SK-N-DZ (cell line): ENCODE results near the gene ZDHHC24.

Experiments used
- DNase-seq: peaks from one replicate; pipeline ENCODE4 v3.0.0-alpha.2; 2015; ENCODE audit warnings: low spot score

ZDHHC24 gene

DNA sequence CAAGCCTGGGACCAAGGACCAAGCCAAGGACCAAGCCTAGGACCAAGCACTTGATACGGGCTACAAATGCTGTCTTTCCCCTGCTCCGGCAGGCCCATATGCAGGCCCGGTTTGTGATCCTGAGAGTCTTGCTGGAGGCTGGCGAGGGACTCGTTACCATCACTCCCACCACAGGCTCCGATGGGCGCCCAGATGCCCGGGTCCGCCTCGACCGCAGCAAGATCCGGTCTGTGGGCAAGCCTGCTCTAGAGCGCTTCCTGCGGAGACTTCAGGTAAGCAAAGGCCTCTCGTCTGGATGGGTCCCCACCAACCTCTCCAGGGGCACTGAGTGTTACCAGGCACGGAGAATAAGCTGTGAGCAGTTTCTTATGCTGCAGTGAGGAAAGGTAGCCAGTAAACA is 48.6 kb downstream of the ZDHHC24 start:
- no peak for DNase-seq

- DNase-seq: no peak
These were observed 50.4 kb downstream of the ZDHHC24 start for GRCh38 chr11:66495401-66495854.

GRCh38 chr11:66494935-66495334 is 50.9 kb downstream of the ZDHHC24 start:
- no peak for DNase-seq

- DNase-seq: no peak
These were observed 51.4 kb downstream of the ZDHHC24 start for GRCh38 chr11:66494458-66494857.

DNA sequence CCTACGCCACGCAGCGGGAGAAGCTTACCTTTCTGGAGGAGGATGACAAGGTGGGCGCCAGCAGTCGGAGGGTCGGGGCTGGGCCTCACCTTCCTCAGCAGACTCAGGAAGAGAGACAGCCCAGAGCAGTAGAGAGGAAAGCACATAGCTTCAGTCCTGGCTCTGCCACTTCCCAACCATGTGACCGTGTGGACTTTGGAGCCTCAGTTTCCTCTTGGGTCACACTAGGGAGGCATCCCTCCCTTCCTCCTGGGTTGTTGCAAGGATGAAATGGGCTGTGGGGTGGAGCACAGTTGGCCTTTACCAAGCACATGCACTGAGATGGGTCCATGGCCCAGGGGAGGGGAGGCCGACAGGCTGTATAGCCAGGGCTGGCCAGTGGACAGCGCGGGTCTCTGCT is 52.7 kb downstream of the ZDHHC24 start:
- no peak for DNase-seq

GRCh38 chr11:66492161-66492865 is 53.5 kb downstream of the ZDHHC24 start:
- DNase-seq: no peak

GRCh38 chr11:66491315-66491935 is 54.4 kb downstream of the ZDHHC24 start:
- DNase-seq: no peak

- no peak for DNase-seq
These were observed 56.2 kb downstream of the ZDHHC24 start for GRCh38 chr11:66489636-66490035.

DNA sequence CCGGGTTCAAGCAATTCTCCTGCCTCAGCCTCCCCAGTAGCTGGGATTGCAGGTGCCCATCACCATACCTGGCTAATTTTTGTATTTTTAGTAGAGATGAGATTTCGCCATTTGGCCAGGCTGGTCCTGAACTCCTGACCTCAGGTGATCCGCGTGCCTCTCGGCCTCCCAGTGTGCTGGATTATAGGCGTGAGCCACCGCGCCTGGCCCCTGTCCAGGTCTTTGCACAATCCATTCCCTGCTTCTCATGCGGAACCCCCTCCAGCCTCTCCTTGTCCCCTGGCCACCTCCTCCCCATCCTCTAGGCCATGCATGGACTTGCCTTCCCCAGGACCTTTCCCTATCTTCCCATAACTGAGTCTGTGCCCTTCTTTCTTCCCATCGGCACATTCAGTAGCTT is 56.9 kb downstream of the ZDHHC24 start:
- DNase-seq: no peak

- DNase-seq: no peak
These were observed 61.0 kb downstream of the ZDHHC24 start for GRCh38 chr11:66484806-66485380.

- DNase-seq: peak; percentile 97
These were observed 65.5 kb downstream of the ZDHHC24 start, which contains the start of gene DPP3 for GRCh38 chr11:66480117-66480938. DPP3 (plus strand) TSS chr11:66480434; CDS start chr11:66482201, 1,767 bp downstream.

DNA sequence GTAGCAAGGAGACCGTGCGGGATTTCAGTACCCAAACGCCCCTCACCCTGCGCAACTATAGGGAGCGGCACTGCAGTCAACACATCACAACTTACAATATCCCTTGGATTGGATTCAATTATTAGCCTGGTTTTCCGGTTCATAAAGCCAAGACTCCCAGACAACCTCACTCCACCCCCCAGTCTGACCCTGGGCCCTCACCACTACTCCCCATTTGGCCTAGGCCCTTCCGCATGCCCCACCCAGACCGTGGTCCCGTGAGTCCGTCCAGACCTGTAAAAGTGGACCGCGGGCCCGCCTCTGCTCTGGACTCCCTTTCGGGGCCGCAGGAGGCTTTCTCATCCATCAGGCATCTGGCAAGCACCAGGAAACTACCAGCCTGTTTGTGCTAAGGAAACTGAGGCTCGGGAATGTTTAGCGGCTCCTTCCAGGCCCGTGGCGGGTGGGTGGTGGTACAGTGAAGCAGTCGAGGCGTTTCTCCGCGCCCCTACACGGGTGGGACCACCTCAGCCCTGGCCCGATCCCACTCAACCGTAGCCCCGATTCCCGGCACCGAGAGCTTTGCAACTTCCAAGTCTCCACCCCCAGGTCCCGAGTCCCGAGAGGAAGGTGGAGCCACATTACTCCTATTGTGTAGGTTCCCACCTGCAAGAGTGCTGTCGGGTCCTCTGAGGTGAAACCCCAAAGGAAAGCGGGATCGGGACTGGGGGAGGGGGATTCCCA is 66.3 kb downstream of the ZDHHC24 start:
- no peak for DNase-seq

DNA sequence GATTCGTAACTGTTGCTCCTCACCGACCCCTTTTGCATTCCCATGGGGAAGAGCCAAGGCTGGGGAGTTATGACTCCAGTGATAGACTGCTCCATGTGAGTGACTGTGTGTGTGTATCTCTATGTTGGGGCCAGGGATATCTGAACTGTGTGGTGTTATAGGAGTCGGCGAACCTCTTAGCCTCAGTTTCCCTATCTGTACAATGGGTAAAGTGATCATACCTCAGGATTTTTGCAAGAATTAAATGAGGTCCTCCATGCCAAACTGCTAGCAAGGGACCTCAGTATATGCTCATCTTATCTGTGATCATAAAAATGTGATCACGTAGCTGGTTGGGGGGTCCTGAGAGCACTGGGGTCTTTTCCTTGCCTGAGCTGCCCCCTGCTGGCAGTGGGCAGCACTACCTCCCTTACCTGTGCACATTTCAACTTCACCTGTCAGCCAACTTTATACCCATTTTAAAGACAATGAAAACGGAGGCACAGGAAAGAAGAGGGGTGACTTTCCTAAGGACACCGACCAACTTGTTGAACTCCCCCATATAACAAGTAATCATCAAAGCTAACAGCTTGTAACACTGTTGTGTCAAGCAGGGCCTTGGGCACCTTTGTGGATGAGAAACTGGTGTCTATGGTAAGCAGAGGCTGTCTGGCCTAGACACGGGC is 67.0 kb downstream of the ZDHHC24 start:
- peak; percentile 52 for DNase-seq

DNA sequence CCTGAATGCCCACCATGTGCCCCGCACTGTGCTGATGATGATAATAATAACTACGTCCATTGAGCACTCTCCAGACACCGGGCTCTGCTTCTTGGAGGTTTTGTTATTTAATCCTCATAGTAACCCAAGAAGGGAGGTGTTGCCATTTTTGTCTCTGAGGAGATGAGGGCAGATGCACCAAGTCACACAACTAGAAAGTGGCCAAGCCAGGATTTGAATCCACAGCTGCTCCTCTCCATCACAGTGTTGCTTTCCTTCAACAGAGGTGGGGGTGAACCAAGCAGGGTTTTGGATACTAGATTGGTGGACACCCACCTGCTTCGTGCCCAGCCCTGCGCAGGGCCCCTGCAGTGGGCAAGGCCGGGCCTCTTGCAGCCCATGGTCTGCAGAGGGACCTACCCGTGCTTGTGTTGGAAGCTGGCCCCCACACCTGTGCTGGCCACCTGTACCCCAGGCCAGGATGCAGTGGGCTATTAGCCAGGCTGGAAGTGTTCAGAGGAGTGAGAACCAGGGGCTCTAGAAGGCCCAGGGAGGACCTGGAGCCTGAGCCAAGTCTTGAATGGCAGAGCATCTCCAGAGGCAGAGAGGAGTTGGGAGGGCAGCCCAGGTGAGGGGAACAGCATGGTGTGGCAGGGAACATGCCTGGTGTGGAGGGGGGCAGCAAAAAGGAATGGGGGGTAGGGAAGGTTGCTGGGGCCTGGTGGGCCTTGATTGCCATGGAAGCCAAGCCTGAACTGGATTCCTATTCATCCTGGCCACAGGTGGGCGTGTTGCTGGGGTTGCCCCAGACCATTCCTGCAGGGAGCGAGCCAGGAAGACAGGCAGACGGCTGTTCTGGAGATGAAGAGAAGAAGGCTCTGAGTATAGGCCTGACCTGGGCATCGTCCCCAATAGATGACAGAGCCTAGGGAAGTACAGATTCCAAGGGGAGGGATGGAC is 68.3 kb downstream of the ZDHHC24 start:
- no peak for DNase-seq

DNA sequence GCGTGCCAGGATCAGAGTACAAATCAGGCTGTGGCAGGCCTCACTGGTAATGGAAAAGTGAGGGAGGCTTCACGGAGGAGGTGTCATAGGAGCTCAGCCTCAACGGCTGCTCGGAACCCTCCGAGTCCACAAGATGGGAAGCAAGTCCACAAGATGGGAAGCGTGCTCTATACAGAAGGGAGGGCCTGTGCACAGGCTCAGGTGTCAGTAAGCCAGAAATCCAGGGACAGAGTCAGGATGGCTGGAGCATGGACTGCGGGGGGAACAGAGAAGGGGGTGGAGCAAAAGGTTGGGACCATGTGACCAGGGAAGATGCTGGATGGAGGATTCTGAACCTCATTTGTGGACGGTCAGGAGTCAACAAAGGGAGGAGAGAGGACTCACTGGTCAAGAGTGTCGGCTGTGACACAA is 69.0 kb downstream of the ZDHHC24 start:
- peak; percentile 45 for DNase-seq

DNA sequence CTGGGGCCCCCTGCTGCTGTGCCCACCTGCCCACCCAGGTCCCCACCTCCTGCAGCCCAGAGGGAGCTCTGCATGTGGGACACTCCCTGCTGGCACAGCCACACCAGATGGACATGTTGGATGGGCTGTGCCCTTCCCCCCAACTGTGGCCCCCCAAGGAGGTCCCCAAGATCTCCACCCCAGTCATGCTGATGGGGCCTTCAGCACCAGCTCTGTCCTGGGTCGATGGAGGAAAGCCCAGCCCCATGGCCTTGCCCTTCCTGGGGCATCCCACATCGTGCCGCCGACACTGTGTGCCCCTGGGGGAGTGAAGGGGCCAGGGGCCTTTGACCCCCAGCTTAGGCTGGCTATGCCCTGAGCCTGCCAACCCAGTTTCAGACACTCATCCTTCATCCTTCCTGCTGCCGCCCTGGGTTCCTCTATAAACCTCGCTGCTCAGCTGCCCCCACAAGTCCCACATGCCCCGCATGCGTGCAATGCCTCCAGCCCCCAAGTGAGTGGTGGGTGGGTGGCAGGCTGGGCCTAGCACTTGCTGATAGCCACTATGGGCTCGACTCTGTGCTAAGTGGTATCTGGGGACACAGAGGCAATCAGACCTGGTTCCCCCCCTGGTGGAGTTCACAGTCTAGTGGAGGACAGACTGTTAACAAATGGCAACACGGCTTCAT is 69.5 kb downstream of the ZDHHC24 start:
- no peak for DNase-seq

DNA sequence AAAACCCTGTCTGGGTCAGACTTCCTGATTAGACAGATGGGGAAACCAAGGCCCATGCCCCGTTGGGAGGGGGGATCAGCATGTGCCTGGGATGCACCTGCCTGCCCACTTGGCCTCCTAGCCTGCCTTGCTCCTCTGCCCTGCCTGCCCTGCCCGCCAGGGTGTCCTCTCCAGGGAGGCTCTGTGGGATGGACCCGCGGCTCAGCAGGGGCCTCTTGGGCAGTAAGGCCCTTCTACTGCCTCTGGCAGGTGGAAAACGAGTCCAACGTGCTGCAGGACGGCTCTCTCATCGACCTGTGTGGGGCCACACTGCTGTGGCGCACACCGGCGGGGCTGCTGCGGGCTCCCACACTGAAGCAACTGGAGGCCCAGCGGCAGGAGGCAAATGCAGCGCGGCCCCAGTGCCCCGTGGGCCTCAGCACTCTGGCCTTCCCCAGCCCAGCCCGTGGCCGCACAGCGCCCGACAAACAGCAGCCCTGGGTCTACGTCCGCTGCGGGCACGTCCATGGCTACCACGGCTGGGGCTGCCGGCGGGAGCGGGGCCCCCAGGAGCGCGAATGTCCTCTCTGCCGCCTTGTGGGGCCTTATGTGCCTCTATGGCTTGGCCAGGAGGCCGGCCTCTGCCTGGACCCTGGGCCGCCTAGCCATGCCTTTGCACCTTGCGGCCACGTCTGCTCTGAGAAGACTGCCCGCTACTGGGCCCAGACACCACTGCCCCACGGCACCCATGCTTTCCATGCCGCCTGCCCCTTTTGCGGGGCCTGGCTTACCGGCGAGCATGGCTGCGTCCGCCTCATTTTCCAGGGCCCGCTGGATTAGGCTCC is 70.3 kb downstream of the ZDHHC24 start:
- no peak for DNase-seq
